OCI-LY7 (cell line): ENCODE data around the gene GALR3. TPM values are rescaled to one million over a fixed set of nuclear protein-coding genes. Genes with fewer than 3 reads are reported as not detected.

Experiments
- BruUV-seq: library from RNA; stranded (reverse); fragments of 400-500 nt; replicated peaks from 2 replicates; lab custom pipeline; 2021; lab: Mats Ljungman, UMichigan
- CTCF ChIA-PET: fragments of 300-600 bp; sonication (Branson Sonifier 250); formaldehyde crosslinking; loops from one replicate; lab custom pipeline; 2022; ENCODE audit warnings: antibody characterized with exemption; ENCODE audit not compliant: unreplicated experiment; lab: Charles Lee
- POLR2A ChIA-PET: fragments of 300-600 bp; sonication (Branson Sonifier 250); formaldehyde crosslinking; loops from one replicate; lab custom pipeline; 2022; ENCODE audit warnings: antibody characterized with exemption; lab: Charles Lee
- DNase-seq: peaks from one replicate; pipeline ENCODE4 v3.0.0-alpha.2; 2015; ENCODE audit warnings: low spot score
- H2AFZ ChIP-seq: fragments of 200-600 bp; sonication (generic), shearing (Covaris generic); 2 replicates; pipeline ENCODE4 v1.6.1; 2014; ENCODE audit warnings: mild to moderate bottlenecking, antibody characterized with exemption, low read length, moderate library complexity
- H3K27ac ChIP-seq: fragments of 200-600 bp; sonication (generic); 2 replicates; pipeline ENCODE4 v1.5.1; 2014; ENCODE audit warnings: mixed run types, low read depth, mild to moderate bottlenecking, moderate library complexity, low read length, inconsistent platforms; ENCODE audit not compliant: poor library complexity, severe bottlenecking
- H3K36me3 ChIP-seq: fragments of 200-600 bp; sonication (generic); 2 replicates; pipeline ENCODE4 v1.6.1; 2014; ENCODE audit warnings: mild to moderate bottlenecking, antibody characterized with exemption, low read length, moderate library complexity, mixed read lengths; ENCODE audit not compliant: insufficient read depth
- H3K4me1 ChIP-seq: fragments of 200-600 bp; sonication (generic); 2 replicates; pipeline ENCODE4 v1.5.1; 2014; ENCODE audit warnings: mild to moderate bottlenecking, low read length; ENCODE audit not compliant: insufficient read depth, poor library complexity, severe bottlenecking
- H3K4me2 ChIP-seq: fragments of 200-600 bp; sonication (generic); 2 replicates; pipeline ENCODE4 v1.6.1; 2014; ENCODE audit warnings: mild to moderate bottlenecking, low read length
- H3K4me3 ChIP-seq: fragments of 200-600 bp; sonication (generic); 2 replicates; pipeline ENCODE4 v1.5.1; 2014; ENCODE audit warnings: mild to moderate bottlenecking, low read depth, low read length; ENCODE audit not compliant: poor library complexity, severe bottlenecking
- H3K79me2 ChIP-seq: fragments of 200-600 bp; sonication (generic); 2 replicates; pipeline ENCODE4 v1.6.1; 2016; ENCODE audit warnings: low read depth, mild to moderate bottlenecking, low read length, moderate library complexity, mixed read lengths; ENCODE audit not compliant: insufficient read depth
- H3K9me2 ChIP-seq: fragments of 200-600 bp; sonication (generic); 2 replicates; pipeline ENCODE4 v1.6.1; 2016; ENCODE audit warnings: mild to moderate bottlenecking, low read length, mixed read lengths; ENCODE audit not compliant: insufficient read depth
- H3K9me3 ChIP-seq: fragments of 200-600 bp; sonication (generic); 2 replicates; pipeline ENCODE4 v1.6.1; 2014; ENCODE audit warnings: mild to moderate bottlenecking, mixed run types, low read length, mixed read lengths
- H4K20me1 ChIP-seq: fragments of 200-600 bp; sonication (generic); 2 replicates; pipeline ENCODE4 v1.6.1; 2014; ENCODE audit warnings: mild to moderate bottlenecking, antibody characterized with exemption, low read length, moderate library complexity, mixed read lengths; ENCODE audit not compliant: insufficient read depth
- EZH2phosphoT487 ChIP-seq: fragments of 200-600 bp; sonication (generic); IDR thresholded peaks from 2 replicates; pipeline ENCODE4 v1.6.1; 2018; ENCODE audit warnings: low read depth, borderline replicate concordance, mild to moderate bottlenecking, mixed run types, antibody characterized with exemption, low read length, moderate library complexity, mixed read lengths
- intact Hi-C: fragments of 100-400 bp; cut with micrococcal nuclease; formaldehyde crosslinking; loops from one replicate; pipeline ENCODE4 v1.10.0; 2022; ENCODE audit not compliant: unreplicated experiment
- total RNA-seq, 2 experiments: library from RNA; depleted of rRNA in 1 of 2; stranded (reverse); fragments of >200 nt in 1 of 2; shearing (Covaris generic) in 1 of 2; gene quantifications; 2 replicates each; pipeline ENCODE4 v1.2.3, GENCODE V29; 2014 to 2022
- TF ChIP-seq, protein P1 (sequence below): fragments of 200-600 bp; sonication (generic); conservative IDR thresholded peaks from 2 replicates; pipeline ENCODE4 v1.5.1; 2014; ENCODE audit warnings: mild to moderate bottlenecking, antibody characterized with exemption, low read length, moderate library complexity, mixed read lengths

GALR3 gene
- total RNA-seq, 2 experiments from 2014 or later: not detected

DNA sequence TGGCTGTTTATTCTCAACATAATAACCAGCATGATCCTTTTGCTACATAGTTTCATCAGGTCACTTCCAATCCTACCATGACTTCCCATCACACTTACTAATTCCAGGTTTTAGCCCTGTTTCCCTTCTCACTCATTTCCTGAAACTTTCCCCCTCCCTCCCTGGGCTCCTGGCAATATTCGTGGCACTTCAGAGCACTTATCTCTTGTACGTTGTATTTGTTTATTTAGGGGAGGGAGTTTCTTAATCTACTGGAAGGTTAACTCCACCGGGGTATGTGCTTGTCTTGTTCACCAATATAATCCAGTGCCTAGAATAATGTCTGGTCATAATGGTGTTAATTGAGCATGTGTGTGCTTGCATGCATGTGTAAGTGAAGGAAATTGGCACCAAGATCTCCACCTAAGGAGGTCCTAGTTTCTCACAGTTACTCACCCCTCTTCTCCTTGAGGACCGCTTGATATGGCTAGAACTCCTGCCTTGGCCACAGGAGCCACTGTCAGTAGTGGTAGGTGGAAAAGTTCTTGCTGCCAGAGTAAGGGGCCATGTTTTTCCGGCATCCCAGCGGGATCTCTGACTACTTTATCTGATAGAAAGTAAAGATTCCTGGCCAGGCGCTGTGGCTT is 37.7 kb downstream of the GALR3 start:
- TF ChIP-seq, protein P1, sequence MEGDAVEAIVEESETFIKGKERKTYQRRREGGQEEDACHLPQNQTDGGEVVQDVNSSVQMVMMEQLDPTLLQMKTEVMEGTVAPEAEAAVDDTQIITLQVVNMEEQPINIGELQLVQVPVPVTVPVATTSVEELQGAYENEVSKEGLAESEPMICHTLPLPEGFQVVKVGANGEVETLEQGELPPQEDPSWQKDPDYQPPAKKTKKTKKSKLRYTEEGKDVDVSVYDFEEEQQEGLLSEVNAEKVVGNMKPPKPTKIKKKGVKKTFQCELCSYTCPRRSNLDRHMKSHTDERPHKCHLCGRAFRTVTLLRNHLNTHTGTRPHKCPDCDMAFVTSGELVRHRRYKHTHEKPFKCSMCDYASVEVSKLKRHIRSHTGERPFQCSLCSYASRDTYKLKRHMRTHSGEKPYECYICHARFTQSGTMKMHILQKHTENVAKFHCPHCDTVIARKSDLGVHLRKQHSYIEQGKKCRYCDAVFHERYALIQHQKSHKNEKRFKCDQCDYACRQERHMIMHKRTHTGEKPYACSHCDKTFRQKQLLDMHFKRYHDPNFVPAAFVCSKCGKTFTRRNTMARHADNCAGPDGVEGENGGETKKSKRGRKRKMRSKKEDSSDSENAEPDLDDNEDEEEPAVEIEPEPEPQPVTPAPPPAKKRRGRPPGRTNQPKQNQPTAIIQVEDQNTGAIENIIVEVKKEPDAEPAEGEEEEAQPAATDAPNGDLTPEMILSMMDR: no peak
- no peak for TF ChIP-seq EZH2phosphoT487
- Histone ChIP-seq H3K4me1 (no peaks in the 10 kb centered on the region), H3K9me2 (no peaks in the 10 kb centered on the region), H3K9me3 (no peaks in the 10 kb centered on the region), H3K27ac (no peak overlapping the region), H4K20me1 (no peaks in the 10 kb centered on the region), H3K4me2 (no peak overlapping the region), H3K36me3 (peaks cover 95% of the 10 kb centered on the region), H3K79me2 (peaks cover 3% of the 10 kb centered on the region; the same call in 1 of the 2 replicates), H2AFZ (no peak overlapping the region), H3K4me3 (no peak overlapping the region)
- no TSS peak for BruUV-seq
- intact Hi-C loops: no loop called here
- POLR2A ChIA-PET: no interaction called here
- CTCF ChIA-PET: no interaction called here
- no peak for DNase-seq

DNA sequence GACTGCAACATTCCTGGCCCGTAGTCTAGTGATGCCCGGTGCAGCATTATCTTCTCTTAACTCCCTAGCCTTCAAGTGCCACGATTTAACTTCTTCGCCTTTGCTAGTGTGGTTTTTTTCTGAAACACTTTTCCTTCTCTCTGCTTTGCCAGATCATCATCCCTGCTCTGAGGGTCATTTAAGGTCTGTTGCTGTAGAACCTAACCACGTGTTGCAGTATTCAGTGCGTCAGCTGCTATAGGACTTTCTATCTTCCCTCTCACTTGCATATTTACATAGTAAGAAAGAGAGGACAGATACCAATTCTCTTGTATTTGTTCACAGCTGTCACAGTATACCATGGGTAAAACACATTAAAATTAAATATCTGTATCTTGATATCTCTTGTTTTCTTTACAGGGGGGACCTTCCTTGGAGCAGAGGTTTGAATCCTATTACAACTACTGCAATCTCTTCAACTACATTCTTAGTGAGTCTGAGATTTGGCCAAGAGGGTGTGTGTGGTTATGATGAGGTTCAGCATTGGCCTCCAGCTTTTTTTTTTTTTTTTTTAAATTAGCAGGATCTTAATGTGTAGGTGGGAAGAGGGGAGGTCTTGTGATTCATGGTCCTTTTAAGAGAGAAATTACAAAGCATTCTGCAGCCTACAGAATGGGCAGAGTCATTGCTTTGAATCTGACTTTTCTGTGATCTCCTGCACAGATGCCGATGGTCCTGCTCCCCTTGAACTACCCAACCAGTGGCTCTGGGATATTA is 39.6 kb downstream of the GALR3 start:
- Histone ChIP-seq H3K79me2 (peaks cover 3% of the 10 kb centered on the region; the same call in 1 of the 2 replicates), H3K4me1 (no peaks in the 10 kb centered on the region), H2AFZ (no peak overlapping the region), H3K36me3 (peaks cover 95% of the 10 kb centered on the region), H4K20me1 (no peaks in the 10 kb centered on the region), H3K4me2 (no peak overlapping the region), H3K9me2 (no peaks in the 10 kb centered on the region), H3K27ac (no peak overlapping the region), H3K4me3 (no peak overlapping the region), H3K9me3 (no peaks in the 10 kb centered on the region)
- TF ChIP-seq EZH2phosphoT487: no peak
- TF ChIP-seq, protein P1: no peak
- CTCF ChIA-PET: interaction anchor here (0.6 to 1.0 kb wide), 2 partner anchors 43 to 288 kb away, joined by 3 read pairs; no protein-coding TSS in a partner anchor
- POLR2A ChIA-PET: interaction anchor here (0.7 to 1.1 kb wide), 4 partner anchors 10 to 1700 kb away, joined by 3 to 4 read pairs (median 3); partner anchors contain the start of gene EIF3L
- no peak for DNase-seq
- intact Hi-C loops: loop anchor here (1.0 kb wide), 1 partner anchor 45 kb away; no protein-coding TSS in a partner anchor
- no TSS peak for BruUV-seq
